ENCODE measurements around the gene LRP5. TPM values are rescaled to one million over a fixed set of nuclear protein-coding genes. Genes with fewer than 3 reads are reported as not detected.
"Not testable (repeated sequence)": the region's sequence is repeated elsewhere in the genome, so short reads cannot be mapped to it uniquely, and the experiment has no call there.

The LRP5 gene
- total RNA-seq, 1 donor from 2014 or later: 29.5 TPM

DNA sequence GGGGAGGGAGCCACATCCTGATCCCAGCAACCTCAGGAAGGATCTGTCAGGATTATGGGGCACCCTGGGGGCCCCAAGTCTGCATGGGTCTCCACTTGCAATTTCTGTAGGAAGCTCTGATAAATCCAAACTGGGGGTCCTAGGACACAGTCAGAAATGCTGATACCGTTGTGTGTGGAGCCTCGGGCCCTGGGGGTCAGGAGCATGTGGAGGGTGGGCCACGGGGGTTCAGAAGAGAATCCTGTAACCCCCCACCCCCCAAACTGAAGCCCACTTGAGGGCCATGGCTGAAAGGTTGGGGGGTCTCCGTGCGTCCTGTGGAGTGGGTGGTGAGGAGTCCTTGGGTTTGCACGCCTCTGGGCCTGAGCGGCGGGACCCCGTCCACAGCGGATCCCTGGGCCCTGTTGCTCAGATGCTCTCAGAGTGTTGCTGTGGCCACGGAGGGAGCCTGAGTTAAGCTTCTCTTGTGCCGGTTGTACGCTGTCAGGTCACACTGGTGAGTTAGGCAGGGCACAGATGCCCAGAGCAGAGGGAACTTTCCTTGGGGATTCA, 72.2 kb downstream of the LRP5 start:
- intact Hi-C loops (cut with micrococcal nuclease): loop anchor here (1.0 to 5.0 kb wide), 4 partner anchors 42 to 127 kb away; partner anchors contain the start of gene LRP5

- intact Hi-C loops (cut with micrococcal nuclease): no loop called here
Measured at GRCh38 chr11:68385128-68385527, 72.7 kb downstream of the LRP5 start.

DNA sequence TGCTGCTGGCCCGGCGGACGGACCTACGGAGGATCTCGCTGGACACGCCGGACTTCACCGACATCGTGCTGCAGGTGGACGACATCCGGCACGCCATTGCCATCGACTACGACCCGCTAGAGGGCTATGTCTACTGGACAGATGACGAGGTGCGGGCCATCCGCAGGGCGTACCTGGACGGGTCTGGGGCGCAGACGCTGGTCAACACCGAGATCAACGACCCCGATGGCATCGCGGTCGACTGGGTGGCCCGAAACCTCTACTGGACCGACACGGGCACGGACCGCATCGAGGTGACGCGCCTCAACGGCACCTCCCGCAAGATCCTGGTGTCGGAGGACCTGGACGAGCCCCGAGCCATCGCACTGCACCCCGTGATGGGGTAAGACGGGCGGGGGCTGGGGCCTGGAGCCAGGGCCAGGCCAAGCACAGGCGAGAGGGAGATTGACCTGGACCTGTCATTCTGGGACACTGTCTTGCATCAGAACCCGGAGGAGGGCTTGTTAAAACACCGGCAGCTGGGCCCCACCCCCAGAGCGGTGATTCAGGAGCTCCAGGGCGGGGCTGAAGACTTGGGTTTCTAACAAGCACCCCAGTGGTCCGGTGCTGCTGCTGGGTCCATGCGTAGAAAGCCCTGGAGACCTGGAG, 74.1 kb downstream of the LRP5 start:
- intact Hi-C loops (cut with micrococcal nuclease): no loop called here

- intact Hi-C loops (cut with micrococcal nuclease): no loop called here
Measured at GRCh38 chr11:68387840-68388239, 75.4 kb downstream of the LRP5 start.

- intact Hi-C loops (cut with micrococcal nuclease): no loop called here
Measured at GRCh38 chr11:68388595-68389198, 76.3 kb downstream of the LRP5 start.

DNA sequence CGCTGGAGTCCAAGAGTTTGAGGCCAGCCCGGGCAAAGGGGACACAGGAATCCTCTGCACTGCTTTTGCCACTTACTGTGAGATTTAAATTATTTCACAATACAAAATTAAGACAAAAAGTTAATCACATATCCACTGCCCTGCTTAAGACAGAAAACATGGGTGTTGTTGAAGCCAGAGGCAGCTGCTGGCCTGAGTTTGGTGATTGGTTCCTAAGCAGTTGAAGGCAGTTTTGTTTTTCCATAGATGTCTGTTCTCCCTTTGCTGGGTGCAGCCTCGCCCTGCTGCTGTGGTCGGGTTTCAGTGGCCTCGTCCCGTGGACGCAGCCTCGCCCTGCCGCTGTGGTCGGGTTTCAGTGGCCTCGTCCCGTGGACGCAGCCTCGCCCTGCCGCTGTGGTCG, 77.9 kb downstream of the LRP5 start:
- intact Hi-C loops (cut with micrococcal nuclease): no loop called here

- intact Hi-C loops (cut with micrococcal nuclease): no loop called here
Measured at GRCh38 chr11:68392822-68393221, 80.4 kb downstream of the LRP5 start.

DNA sequence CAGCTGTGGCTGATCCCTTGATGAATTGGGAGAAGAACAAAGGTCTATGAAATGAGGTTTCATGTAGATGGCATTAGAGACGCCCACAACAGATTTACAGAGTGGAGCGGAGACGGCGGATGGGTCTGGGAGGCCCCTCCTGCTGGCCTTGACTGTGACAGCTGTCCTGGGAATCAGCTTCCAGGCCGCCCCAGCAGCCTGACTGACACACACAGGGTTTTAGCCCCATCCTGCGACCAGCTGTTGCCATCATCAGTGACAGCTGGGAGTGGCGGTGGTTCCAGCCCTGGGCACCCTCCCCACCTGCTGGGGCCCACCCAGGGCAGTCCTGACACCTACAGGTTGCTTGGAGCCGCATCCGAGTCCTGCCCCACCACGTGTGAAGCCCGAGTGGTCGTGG, 84.1 kb downstream of the LRP5 start:
- intact Hi-C loops (cut with micrococcal nuclease): no loop called here

- intact Hi-C loops (cut with micrococcal nuclease): no loop called here
Measured at GRCh38 chr11:68397256-68397655, 84.9 kb downstream of the LRP5 start.

DNA sequence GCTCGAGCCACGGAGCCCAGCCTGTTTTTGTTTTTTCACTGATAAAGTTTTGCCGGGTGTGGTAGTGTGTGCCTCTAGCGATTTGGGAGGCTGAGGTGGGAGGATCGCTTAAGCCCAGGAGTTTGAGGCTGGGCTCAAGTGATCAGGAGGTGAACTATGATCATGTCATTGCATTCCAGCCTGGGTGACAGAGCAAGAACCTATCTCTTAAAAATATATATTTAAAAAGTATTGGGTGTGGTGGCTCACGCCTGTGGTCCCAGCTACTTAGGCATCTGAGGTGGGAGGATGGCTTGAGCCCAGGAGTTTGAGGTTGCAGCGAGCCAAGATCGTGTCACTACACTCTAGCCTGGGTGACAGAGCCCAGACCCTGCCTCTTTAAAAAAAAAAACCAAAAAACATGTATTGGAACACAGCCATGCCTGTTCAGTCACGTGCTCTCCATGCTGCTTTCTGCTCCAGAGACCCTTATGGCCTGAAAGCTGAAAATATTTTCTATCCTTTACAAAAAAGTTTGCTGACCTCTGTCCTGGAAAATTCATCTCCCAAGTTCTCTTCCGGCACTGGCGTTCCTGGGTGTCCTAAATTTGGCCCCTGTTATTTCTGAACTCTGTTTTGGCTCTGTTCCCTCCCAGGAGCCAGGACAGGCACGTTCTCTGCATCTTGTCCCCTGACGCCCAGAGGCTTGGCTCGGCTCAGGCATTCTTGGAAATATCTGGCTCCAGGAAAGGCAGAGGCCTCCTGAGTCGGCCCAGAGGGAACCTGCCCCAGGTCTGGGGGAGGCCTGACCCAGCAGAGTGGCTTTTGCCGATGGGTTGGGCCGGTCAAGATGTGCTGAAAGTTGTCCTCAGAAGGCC, 86.8 kb downstream of the LRP5 start:
- intact Hi-C loops (cut with micrococcal nuclease): no loop called here

GRCh38 chr11:68399916-68400315, 87.5 kb downstream of the LRP5 start:
- intact Hi-C loops (cut with micrococcal nuclease): no loop called here

- intact Hi-C loops (cut with micrococcal nuclease): not testable (repeated sequence)
Measured at GRCh38 chr11:68400584-68400983, 88.2 kb downstream of the LRP5 start.

DNA sequence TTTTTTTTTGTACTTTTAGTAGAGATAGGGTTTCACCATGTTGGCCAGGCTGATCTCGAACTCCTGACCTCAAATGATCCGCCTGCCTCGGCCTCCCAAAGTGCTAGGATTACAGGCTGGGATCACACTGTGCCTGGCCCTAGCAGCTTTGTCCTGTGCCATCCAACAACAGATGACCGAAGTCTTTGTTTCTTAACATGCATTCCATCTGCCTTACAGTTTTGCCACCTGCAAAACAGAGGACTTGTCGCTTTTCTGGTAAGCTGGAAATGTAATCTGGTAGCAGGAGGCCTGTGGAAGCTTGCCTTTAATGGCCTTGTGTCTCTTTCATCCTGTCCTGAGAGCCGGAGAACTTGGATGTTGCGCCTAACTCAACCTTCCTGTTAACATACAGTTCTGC, 89.5 kb downstream of the LRP5 start:
- intact Hi-C loops (cut with micrococcal nuclease): no loop called here

- intact Hi-C loops (cut with micrococcal nuclease): no loop called here
Measured at GRCh38 chr11:68402355-68403031, 90.1 kb downstream of the LRP5 start.

GRCh38 chr11:68403424-68403823, 91.0 kb downstream of the LRP5 start:
- intact Hi-C loops (cut with micrococcal nuclease): no loop called here

- intact Hi-C loops (cut with micrococcal nuclease): no loop called here
Measured at GRCh38 chr11:68403831-68404230, 91.4 kb downstream of the LRP5 start.

GRCh38 chr11:68406324-68407313, 94.2 kb downstream of the LRP5 start:
- intact Hi-C loops (cut with micrococcal nuclease): no loop called here

DNA sequence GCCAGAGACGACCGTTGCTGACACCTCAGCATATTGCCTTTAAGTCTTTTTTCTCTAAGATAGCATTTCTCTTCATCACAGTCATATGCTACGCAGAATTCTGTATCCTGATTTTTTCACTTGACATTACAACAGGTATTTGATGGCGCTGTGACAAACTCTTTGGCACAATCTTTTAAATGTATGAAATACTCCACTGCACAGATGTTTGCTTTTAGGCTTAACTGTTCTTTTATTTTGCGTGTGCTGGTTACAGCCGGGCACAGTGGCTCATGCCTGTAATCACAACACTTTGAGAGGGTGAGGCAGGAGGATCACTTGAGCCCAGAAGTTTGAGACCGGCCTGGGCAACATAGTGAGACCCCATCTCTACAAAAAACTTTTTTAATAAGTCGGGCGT, 96.1 kb downstream of the LRP5 start:
- intact Hi-C loops (cut with micrococcal nuclease): no loop called here

- intact Hi-C loops (cut with micrococcal nuclease): no loop called here
Measured at GRCh38 chr11:68409748-68410344, 97.5 kb downstream of the LRP5 start.

DNA sequence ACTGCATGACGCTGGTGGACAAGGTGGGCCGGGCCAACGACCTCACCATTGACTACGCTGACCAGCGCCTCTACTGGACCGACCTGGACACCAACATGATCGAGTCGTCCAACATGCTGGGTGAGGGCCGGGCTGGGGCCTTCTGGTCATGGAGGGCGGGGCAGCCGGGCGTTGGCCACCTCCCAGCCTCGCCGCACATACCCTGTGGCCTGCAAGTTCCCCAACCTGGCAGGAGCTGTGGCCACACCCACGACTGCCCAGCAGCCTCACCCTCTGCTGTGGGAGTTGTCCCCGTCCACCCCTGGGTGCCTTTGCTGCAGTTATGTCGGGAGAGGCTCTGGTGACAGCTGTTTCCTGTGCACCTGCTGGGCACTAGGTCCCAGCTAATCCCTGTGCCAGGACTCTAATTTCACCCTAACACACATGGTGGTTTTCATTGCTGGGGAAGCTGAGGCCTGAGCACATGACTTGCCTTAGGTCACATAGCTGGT, 99.2 kb downstream of the LRP5 start:
- intact Hi-C loops (cut with micrococcal nuclease): no loop called here
